ENCODE measurements around the gene HPDL.
"Not testable (repeated sequence)": the region's sequence is repeated elsewhere in the genome, so short reads cannot be mapped to it uniquely, and the experiment has no call there.

Gene HPDL

DNA sequence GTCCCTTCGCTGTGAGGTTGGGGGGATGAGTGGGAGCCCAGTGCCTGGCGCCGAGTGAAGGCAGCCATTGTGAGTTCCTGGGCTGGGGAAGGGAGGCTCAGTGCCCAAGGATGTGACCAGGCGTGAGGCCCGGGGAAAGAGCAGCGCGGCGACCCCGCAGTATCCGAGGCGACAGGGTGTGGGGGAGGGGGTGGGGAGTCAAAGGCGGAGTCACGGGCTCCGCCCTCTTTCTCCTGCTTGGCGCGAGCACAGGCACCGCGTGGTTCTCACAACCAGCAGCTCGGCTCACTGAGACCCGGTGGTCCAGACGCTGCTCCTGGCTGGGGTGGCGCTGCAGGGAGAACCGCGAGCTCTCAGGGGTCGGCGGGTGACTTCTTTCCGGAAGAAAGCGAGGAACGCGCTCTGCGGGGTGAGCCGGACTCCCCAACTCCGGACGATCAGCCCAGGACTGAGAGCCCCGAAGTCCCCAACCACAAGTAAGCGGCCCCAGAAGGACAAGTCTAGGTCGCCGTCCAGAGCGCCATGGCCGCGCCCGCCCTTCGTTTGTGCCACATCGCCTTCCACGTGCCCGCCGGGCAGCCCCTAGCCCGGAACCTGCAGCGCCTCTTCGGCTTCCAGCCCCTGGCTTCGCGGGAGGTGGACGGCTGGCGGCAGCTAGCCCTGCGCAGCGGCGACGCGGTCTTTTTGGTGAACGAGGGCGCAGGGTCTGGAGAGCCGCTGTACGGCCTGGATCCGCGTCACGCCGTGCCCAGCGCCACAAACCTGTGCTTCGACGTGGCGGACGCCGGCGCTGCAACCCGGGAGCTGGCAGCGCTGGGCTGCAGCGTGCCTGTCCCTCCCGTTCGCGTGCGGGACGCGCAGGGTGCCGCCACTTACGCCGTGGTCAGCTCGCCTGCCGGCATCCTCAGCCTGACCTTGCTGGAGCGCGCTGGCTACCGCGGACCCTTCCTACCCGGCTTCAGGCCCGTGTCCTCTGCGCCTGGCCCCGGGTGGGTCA, at the start of gene HPDL:
HPDL (plus strand) TSS at position 269 of the 997 bp plus-strand sequence; CDS start at position 523, 254 bp downstream.
- Histone ChIP-seq H3K27me3 (ENCODE audit: control insufficient read depth, insufficient read depth, low read length) (no peaks in the 10 kb centered on the region), H3K9me3 (ENCODE audit: control insufficient read depth, low read depth, low read length) (no peaks in the 10 kb centered on the region), H3K36me3 (ENCODE audit: control insufficient read depth, low read depth, low read length) (peaks cover 20% of the 10 kb centered on the region), H3K9ac (ENCODE audit: low read length) (peak within 1 kb of the TSS; percentile 54), H3K4me1 (ENCODE audit: control insufficient read depth, low read depth, low read length) (peaks cover 41% of the 10 kb centered on the region), H3K27ac (ENCODE audit: low read length) (peak within 1 kb of the TSS; percentile 53), H3K4me3 (ENCODE audit: low read length) (peak within 1 kb of the TSS; percentile 47)

GRCh38 chr1:45282351-45282750, 44.3 kb upstream of the HPDL start:
- Histone ChIP-seq H3K36me3 (ENCODE audit: control insufficient read depth, low read depth, low read length) (no peaks in the 10 kb centered on the region), H3K4me1 (ENCODE audit: control insufficient read depth, low read depth, low read length) (no peaks in the 10 kb centered on the region), H3K9me3 (ENCODE audit: control insufficient read depth, low read depth, low read length) (no peaks in the 10 kb centered on the region), H3K4me3 (ENCODE audit: low read length) (no peak overlapping the region), H3K27me3 (ENCODE audit: control insufficient read depth, insufficient read depth, low read length) (no peaks in the 10 kb centered on the region), H3K9ac (ENCODE audit: low read length) (no peak overlapping the region), H3K27ac (ENCODE audit: low read length) (no peak overlapping the region)

DNA sequence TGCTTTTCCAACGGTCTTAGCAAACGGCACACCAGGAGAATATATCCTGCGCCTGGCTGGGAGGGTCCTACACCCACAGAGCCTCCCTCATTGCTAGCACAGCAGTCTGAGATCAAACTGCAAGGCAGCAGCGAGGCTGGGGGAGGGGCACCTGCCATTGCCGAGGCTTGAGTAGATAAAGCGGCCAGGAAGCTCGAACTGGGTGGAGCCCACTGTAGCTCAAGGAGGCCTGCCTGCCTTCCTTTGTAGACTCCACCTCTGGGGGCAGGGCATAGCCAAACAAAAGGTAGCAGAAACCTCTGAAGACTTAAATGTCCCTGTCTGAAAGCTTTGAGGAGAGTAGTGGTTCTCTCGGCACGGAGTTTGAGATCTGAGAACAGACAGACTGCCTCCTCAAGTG, 41.8 kb upstream of the HPDL start:
- not testable (repeated sequence) for H3K36me3 ChIP-seq (ENCODE audit: control insufficient read depth, low read depth, low read length); H3K27me3 ChIP-seq (ENCODE audit: control insufficient read depth, insufficient read depth, low read length); H3K9ac ChIP-seq (ENCODE audit: low read length); H3K4me1 ChIP-seq (ENCODE audit: control insufficient read depth, low read depth, low read length); H3K4me3 ChIP-seq (ENCODE audit: low read length); H3K27ac ChIP-seq (ENCODE audit: low read length); H3K9me3 ChIP-seq (ENCODE audit: control insufficient read depth, low read depth, low read length)

GRCh38 chr1:45286521-45286920, 40.2 kb upstream of the HPDL start:
- not testable (repeated sequence) for H3K4me1 ChIP-seq (ENCODE audit: control insufficient read depth, low read depth, low read length); H3K9me3 ChIP-seq (ENCODE audit: control insufficient read depth, low read depth, low read length); H3K36me3 ChIP-seq (ENCODE audit: control insufficient read depth, low read depth, low read length); H3K9ac ChIP-seq (ENCODE audit: low read length); H3K27me3 ChIP-seq (ENCODE audit: control insufficient read depth, insufficient read depth, low read length); H3K4me3 ChIP-seq (ENCODE audit: low read length); H3K27ac ChIP-seq (ENCODE audit: low read length)

DNA sequence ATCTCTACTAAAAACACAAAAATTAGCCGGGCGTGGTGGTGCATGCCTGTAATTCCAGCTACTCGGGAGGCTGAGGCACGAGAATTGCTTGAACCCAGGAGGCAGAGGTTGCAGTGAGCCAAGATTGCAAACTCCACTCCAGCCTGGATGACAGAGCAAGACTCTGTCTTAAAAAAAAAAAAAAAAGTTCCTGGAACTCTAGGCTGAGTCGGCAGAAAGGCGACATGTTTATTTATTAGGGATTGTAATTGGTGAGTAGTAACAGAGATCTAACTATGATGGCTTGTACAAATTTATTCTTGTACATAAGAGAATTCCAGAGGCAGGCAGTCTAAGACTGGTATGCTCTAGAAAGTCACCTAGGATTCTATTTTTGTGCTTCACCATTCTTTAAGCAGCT, 35.7 kb upstream of the HPDL start:
- not testable (repeated sequence) for H3K27me3 ChIP-seq (ENCODE audit: control insufficient read depth, insufficient read depth, low read length); H3K9me3 ChIP-seq (ENCODE audit: control insufficient read depth, low read depth, low read length); H3K27ac ChIP-seq (ENCODE audit: low read length); H3K4me1 ChIP-seq (ENCODE audit: control insufficient read depth, low read depth, low read length); H3K36me3 ChIP-seq (ENCODE audit: control insufficient read depth, low read depth, low read length); H3K4me3 ChIP-seq (ENCODE audit: low read length); H3K9ac ChIP-seq (ENCODE audit: low read length)

- H3K9ac ChIP-seq (ENCODE audit: low read length): no peak overlapping the region
- H3K4me1 ChIP-seq (ENCODE audit: control insufficient read depth, low read depth, low read length): no peaks in the 10 kb centered on the region
- no peak overlapping the region for H3K4me3 ChIP-seq (ENCODE audit: low read length)
- no peaks in the 10 kb centered on the region for H3K36me3 ChIP-seq (ENCODE audit: control insufficient read depth, low read depth, low read length)
- H3K27me3 ChIP-seq (ENCODE audit: control insufficient read depth, insufficient read depth, low read length): no peaks in the 10 kb centered on the region
- no peak overlapping the region for H3K27ac ChIP-seq (ENCODE audit: low read length)
- H3K9me3 ChIP-seq (ENCODE audit: control insufficient read depth, low read depth, low read length): no peaks in the 10 kb centered on the region
These were observed 35.0 kb upstream of the HPDL start for GRCh38 chr1:45291716-45292115.

- H3K36me3 ChIP-seq (ENCODE audit: control insufficient read depth, low read depth, low read length): no peaks in the 10 kb centered on the region
- H3K27ac ChIP-seq (ENCODE audit: low read length): no peak overlapping the region
- no peak overlapping the region for H3K9ac ChIP-seq (ENCODE audit: low read length)
- H3K4me3 ChIP-seq (ENCODE audit: low read length): no peak overlapping the region
- H3K9me3 ChIP-seq (ENCODE audit: control insufficient read depth, low read depth, low read length): no peaks in the 10 kb centered on the region
- H3K27me3 ChIP-seq (ENCODE audit: control insufficient read depth, insufficient read depth, low read length): no peaks in the 10 kb centered on the region
- H3K4me1 ChIP-seq (ENCODE audit: control insufficient read depth, low read depth, low read length): peaks cover 2% of the 10 kb centered on the region
These were observed 28.9 kb upstream of the HPDL start for GRCh38 chr1:45297666-45298356.

DNA sequence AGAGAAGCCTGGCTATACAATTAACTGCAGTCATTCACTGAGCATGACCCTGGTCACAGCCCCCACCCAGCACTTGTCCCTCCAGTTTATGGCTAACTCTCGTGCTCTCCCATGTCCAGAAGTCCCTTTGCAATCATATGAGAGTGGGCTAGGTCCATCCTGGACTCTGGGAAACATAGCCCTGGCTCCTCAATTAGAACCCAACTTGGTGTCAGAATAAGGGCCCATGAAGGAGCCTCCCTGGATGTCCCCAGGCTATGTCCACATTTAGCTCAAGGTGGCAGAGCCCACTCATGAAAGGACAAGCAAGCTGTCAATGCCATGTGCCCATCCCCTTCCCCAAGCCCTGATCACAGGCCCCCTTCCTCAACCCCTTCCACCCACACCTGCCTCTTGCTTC, 27.4 kb upstream of the HPDL start:
- H3K4me3 ChIP-seq (ENCODE audit: low read length): no peak overlapping the region
- no peaks in the 10 kb centered on the region for H3K9me3 ChIP-seq (ENCODE audit: control insufficient read depth, low read depth, low read length)
- no peak overlapping the region for H3K27ac ChIP-seq (ENCODE audit: low read length)
- H3K27me3 ChIP-seq (ENCODE audit: control insufficient read depth, insufficient read depth, low read length): no peaks in the 10 kb centered on the region
- peaks cover 5% of the 10 kb centered on the region for H3K4me1 ChIP-seq (ENCODE audit: control insufficient read depth, low read depth, low read length)
- H3K36me3 ChIP-seq (ENCODE audit: control insufficient read depth, low read depth, low read length): no peaks in the 10 kb centered on the region
- H3K9ac ChIP-seq (ENCODE audit: low read length): no peak overlapping the region

GRCh38 chr1:45299981-45300668, 26.6 kb upstream of the HPDL start:
- Histone ChIP-seq H3K9ac (ENCODE audit: low read length) (no peak overlapping the region), H3K9me3 (ENCODE audit: control insufficient read depth, low read depth, low read length) (no peaks in the 10 kb centered on the region), H3K4me1 (ENCODE audit: control insufficient read depth, low read depth, low read length) (peaks cover 12% of the 10 kb centered on the region), H3K36me3 (ENCODE audit: control insufficient read depth, low read depth, low read length) (no peaks in the 10 kb centered on the region), H3K27ac (ENCODE audit: low read length) (no peak overlapping the region), H3K4me3 (ENCODE audit: low read length) (no peak overlapping the region), H3K27me3 (ENCODE audit: control insufficient read depth, insufficient read depth, low read length) (no peaks in the 10 kb centered on the region)

- Histone ChIP-seq H3K9me3 (ENCODE audit: control insufficient read depth, low read depth, low read length) (no peaks in the 10 kb centered on the region), H3K36me3 (ENCODE audit: control insufficient read depth, low read depth, low read length) (no peaks in the 10 kb centered on the region), H3K27ac (ENCODE audit: low read length) (no peak overlapping the region), H3K9ac (ENCODE audit: low read length) (no peak overlapping the region), H3K4me3 (ENCODE audit: low read length) (no peak overlapping the region), H3K4me1 (ENCODE audit: control insufficient read depth, low read depth, low read length) (peaks cover 17% of the 10 kb centered on the region), H3K27me3 (ENCODE audit: control insufficient read depth, insufficient read depth, low read length) (no peaks in the 10 kb centered on the region)
These were observed 26.1 kb upstream of the HPDL start for GRCh38 chr1:45300669-45300997.

DNA sequence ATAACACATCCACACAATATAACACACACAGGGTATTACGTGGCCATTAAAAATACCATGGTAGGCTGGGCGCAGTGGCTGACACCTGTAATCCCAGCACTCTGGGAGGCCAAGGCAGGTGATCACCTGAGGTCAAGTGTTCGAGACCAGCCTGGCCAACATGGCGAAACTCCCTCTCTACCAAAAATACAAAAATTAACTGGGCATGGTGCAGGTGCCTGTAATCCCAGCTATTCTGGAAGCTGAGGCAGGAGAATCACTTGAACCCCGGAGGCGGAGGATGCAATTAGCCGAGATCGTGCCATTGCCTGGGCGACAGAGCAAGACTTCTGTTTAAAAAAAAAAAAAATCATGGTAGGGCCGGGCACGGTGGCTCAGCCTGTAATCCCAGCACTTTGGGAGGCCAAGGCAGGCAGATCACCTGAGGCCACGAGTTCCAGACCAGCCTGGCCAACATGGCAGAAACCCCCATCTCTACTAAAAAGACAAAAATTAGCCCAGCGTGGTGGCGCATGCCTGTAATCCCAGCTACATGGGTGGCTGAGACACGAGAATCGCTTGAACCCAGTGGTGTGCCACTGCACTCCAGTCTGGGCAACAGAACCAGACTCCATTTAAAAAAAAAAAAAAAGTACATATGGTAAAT, 24.1 kb upstream of the HPDL start:
- Histone ChIP-seq H3K27me3 (ENCODE audit: control insufficient read depth, insufficient read depth, low read length) (no peaks in the 10 kb centered on the region), H3K9ac (ENCODE audit: low read length) (peak overlapping the region; percentile 68), H3K27ac (ENCODE audit: low read length) (no peak overlapping the region), H3K9me3 (ENCODE audit: control insufficient read depth, low read depth, low read length) (no peaks in the 10 kb centered on the region), H3K4me1 (ENCODE audit: control insufficient read depth, low read depth, low read length) (peaks cover 37% of the 10 kb centered on the region), H3K4me3 (ENCODE audit: low read length) (peak overlapping the region; percentile 77), H3K36me3 (ENCODE audit: control insufficient read depth, low read depth, low read length) (no peaks in the 10 kb centered on the region)
